ENCODE data around the gene RAB9B. TPM values are rescaled to one million over a fixed set of nuclear protein-coding genes. Genes with fewer than 3 reads are reported as not detected.

RAB9B gene
- polyA plus RNA-seq, 1 of the 3 experiments (the other 2 are of a cell fraction) = 0.64 TPM

- 8% methylated on average over 7 of the region's 11 CpGs for WGBS (ENCODE audit: low lambda C conversion rate)
- H3K36me3 ChIP-seq (replicated peaks in 1 of 2; ENCODE audit: control insufficient read depth in 1 of 2, insufficient read depth in 2 of 2, low read length in 1 of 2) = no peaks in the 10 kb centered on the region
- no peaks in the 10 kb centered on the region for H4K20me1 ChIP-seq (ENCODE audit: insufficient read depth)
- DNase-seq = peak; percentile 16
- H3K9ac ChIP-seq = no peak overlapping the region
- no peaks in the 10 kb centered on the region for H3K79me2 ChIP-seq (ENCODE audit: insufficient read depth)
- no peaks in the 10 kb centered on the region; the same call in 1 of the 2 replicates for H3K27me3 ChIP-seq (ENCODE audit: insufficient read depth)
- POLR2A ChIA-PET = interaction anchor here (0.5 to 1.4 kb wide), 3 partner anchors 14 to 144 kb away, joined by 3 to 4 read pairs (median 3); no protein-coding TSS in a partner anchor
- no peaks in the 10 kb centered on the region for H3K9me3 ChIP-seq
- H3F3A ChIP-seq (replicated peaks; ENCODE audit: insufficient read depth) = no peaks in the 10 kb centered on the region
- H3K4me3 ChIP-seq (ENCODE audit: low read depth in 2 of 2, low read length in 1 of 2) = peak overlapping the region; percentile 63 to 65
- CTCF ChIA-PET = interaction anchor here (0.8 to 3.6 kb wide), 4 partner anchors 14 to 86 kb away, joined by 3 to 22 read pairs (median 5); no protein-coding TSS in a partner anchor
- H3K4me2 ChIP-seq = peak overlapping the region; percentile 70
- H3K4me1 ChIP-seq (ENCODE audit: control insufficient read depth in 1 of 2, insufficient read depth in 2 of 2, low read depth in 1 of 2, low read length in 1 of 2) = peaks cover 0 to 8% of the 10 kb centered on the region in 2 experiments; a peak in 1 of 4 replicates
- no peak overlapping the region for H3K27ac ChIP-seq (ENCODE audit: low read depth in 2 of 2, low read length in 1 of 2)
- no peaks in the 10 kb centered on the region for H3K9me2 ChIP-seq
- peak overlapping the region; percentile 76; the same call in 1 of the 2 replicates for H2AFZ ChIP-seq (ENCODE audit: low read depth)
- no peak for TF ChIP-seq ELF1 (IDR thresholded peaks at IDR 0.05)
- no peak for TF ChIP-seq CHD2 (IDR thresholded peaks at IDR 0.05; ENCODE audit: low read length, partially characterized antibody)
- TF ChIP-seq SMC3 (IDR thresholded peaks at IDR 0.05; ENCODE audit: low read depth, low read length) = no peak
- no peak for TF ChIP-seq JUND (IDR thresholded peaks at IDR 0.05)
- TF ChIP-seq NRF1 (IDR thresholded peaks at IDR 0.05; ENCODE audit: low read depth, low read length) = peak; percentile 73
- no peak for TF ChIP-seq POLR2AphosphoS5 (IDR thresholded peaks at IDR 0.05; ENCODE audit: low read depth, low read length)
- TF ChIP-seq IRF3 (IDR thresholded peaks at IDR 0.05; ENCODE audit: low read depth, low read length) = no peak
- no peak for TF ChIP-seq EP300 (IDR thresholded peaks at IDR 0.05; ENCODE audit: borderline replicate concordance in 1 of 2, low read depth in 1 of 2, low read length in 1 of 2)
- TF ChIP-seq GATA2 (CRISPR knock-in tag; IDR thresholded peaks at IDR 0.05) = peak; percentile 57; the same call in 1 of the 2 replicates
- TF ChIP-seq TEAD4 (IDR thresholded peaks at IDR 0.05; ENCODE audit: borderline replicate concordance, insufficient read depth) = no peak
- TF ChIP-seq, protein P1, sequence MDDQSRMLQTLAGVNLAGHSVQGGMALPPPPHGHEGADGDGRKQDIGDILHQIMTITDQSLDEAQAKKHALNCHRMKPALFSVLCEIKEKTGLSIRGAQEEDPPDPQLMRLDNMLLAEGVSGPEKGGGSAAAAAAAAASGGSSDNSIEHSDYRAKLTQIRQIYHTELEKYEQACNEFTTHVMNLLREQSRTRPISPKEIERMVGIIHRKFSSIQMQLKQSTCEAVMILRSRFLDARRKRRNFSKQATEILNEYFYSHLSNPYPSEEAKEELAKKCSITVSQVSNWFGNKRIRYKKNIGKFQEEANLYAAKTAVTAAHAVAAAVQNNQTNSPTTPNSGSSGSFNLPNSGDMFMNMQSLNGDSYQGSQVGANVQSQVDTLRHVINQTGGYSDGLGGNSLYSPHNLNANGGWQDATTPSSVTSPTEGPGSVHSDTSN (IDR thresholded peaks at IDR 0.05) = no peak
- TF ChIP-seq GABPA (IDR thresholded peaks at IDR 0.05; ENCODE audit: low read depth) = no peak
- no peak for TF ChIP-seq REST (IDR thresholded peaks at IDR 0.05; ENCODE audit: low read depth, low read length)
- no peak for TF ChIP-seq RFX5 (IDR thresholded peaks at IDR 0.05; ENCODE audit: low read length)
- TF ChIP-seq MXI1 (IDR thresholded peaks at IDR 0.05; ENCODE audit: low read depth, low read length) = no peak
- TF ChIP-seq RCOR1 (IDR thresholded peaks at IDR 0.05; ENCODE audit: low read length) = no peak
These were observed 685 bp downstream of the RAB9B start for GRCh38 chrX:103831342-103831802.
